ENCODE results near the gene RNASEH2A. TPM values are rescaled to one million over a fixed set of nuclear protein-coding genes. Genes with fewer than 3 reads are reported as not detected.
A peak's percentile ranks its signal among the peaks of the same experiment; 100 is the strongest.

Gene RNASEH2A
- total RNA-seq, 1 experiment from 2014 or later: 79.5 TPM

- Mint-ChIP-seq H3K4me1 (peaks cover 17 to 25% of the 10 kb centered on the region in 2 experiments), H3K9me3 (no peaks in the 10 kb centered on the region), H3K36me3 (ENCODE audit: insufficient read depth in 1 of 3, low read depth in 3 of 3) (peaks cover 29 to 52% (median 51%) of the 10 kb centered on the region in 3 experiments), H3K27me3 (ENCODE audit: low read depth) (no peaks in the 10 kb centered on the region), H3K27ac (peak overlapping the region in 1 of 3 experiments; percentile 58; a peak in 2 of 7 replicates), H3K4me3 (peak overlapping the region in 1 of 2 experiments; percentile 61; a peak in 2 of 5 replicates)
- no peak for TF ChIP-seq CTCF (conservative IDR thresholded peaks at IDR 0.05)
- H3K4me2 ChIP-seq (ENCODE audit: insufficient read depth, insufficient read length, low read length): no peak overlapping the region
- H2BK20ac ChIP-seq (ENCODE audit: low read depth, low read length, poor library complexity, severe bottlenecking): no peak overlapping the region
- H2BK15ac ChIP-seq (ENCODE audit: low read depth, low read length): no peak overlapping the region
- H3K56ac ChIP-seq (ENCODE audit: insufficient read length, low read depth, low read length): no peak overlapping the region
- no peak overlapping the region for H2BK120ac ChIP-seq (ENCODE audit: low read depth, low read length, poor library complexity, severe bottlenecking)
- no peaks in the 10 kb centered on the region for H4K20me1 ChIP-seq (ENCODE audit: control insufficient read depth, insufficient read depth, insufficient read length)
- WGBS (ENCODE audit: extremely low coverage, insufficient read length, low lambda C conversion rate): no CpG with 5 or more reads among the region's 37 CpGs
- H3K4ac ChIP-seq (ENCODE audit: low read depth, low read length): no peak overlapping the region
- no peak overlapping the region for H2BK5ac ChIP-seq (ENCODE audit: insufficient read length, low read length)
- H3K23me2 ChIP-seq (ENCODE audit: insufficient read length, low read depth, low read length, poor library complexity, severe bottlenecking): peaks cover under 1% of the 10 kb centered on the region
- H4K5ac ChIP-seq (ENCODE audit: insufficient read length, low read depth, low read length): no peak overlapping the region
- no peak overlapping the region for H2AFZ ChIP-seq (ENCODE audit: low read length)
- H3K27ac ChIP-seq (ENCODE audit: insufficient read length, low read depth, low read length): no peak overlapping the region
- H4K91ac ChIP-seq (ENCODE audit: insufficient read length, low read depth, low read length): no peak overlapping the region
- no peak overlapping the region for H2AK5ac ChIP-seq (ENCODE audit: insufficient read length, low read length)
- H3K79me1 ChIP-seq (ENCODE audit: insufficient read depth, low read depth, low read length, poor library complexity, severe bottlenecking): no peaks in the 10 kb centered on the region
- H3K79me2 ChIP-seq (ENCODE audit: insufficient read depth, low read length): no peaks in the 10 kb centered on the region
- no peak overlapping the region for H3K9ac ChIP-seq (ENCODE audit: extremely low read depth, insufficient read length, low read length)
- H2BK12ac ChIP-seq (ENCODE audit: insufficient read length, low read depth, low read length): no peak overlapping the region
- no peaks in the 10 kb centered on the region for H3K27me3 ChIP-seq (ENCODE audit: insufficient read depth, low read length)
- H3T11ph ChIP-seq (ENCODE audit: low read length): no peak overlapping the region
- H3K14ac ChIP-seq (ENCODE audit: insufficient read depth, low read length): no peak overlapping the region
- no peaks in the 10 kb centered on the region for H3K9me3 ChIP-seq (ENCODE audit: control insufficient read depth, low read depth, low read length)
- peak; percentile 93 for DNase-seq
- no peak overlapping the region for H4K8ac ChIP-seq (replicated peaks; ENCODE audit: insufficient read length, low read depth, low read length)
- H3K4me1 ChIP-seq (ENCODE audit: insufficient read depth, low read length): no peaks in the 10 kb centered on the region; the same call in 1 of the 2 replicates
- peak overlapping the region; percentile 50 for H3K18ac ChIP-seq (ENCODE audit: insufficient read length, low read depth, low read length)
- no peak overlapping the region for H3K23ac ChIP-seq (ENCODE audit: insufficient read length, low read depth, low read length)
Measured at GRCh38 chr19:12769689-12770088, 36.7 kb upstream of the RNASEH2A start.
